Loucy (cell line): ENCODE measurements around the gene BRSK2.

ENCODE experiments used
- H2AFZ ChIP-seq: fragments of 200-600 bp; sonication (generic); 2 replicates; pipeline ENCODE4 v1.6.0; 2016; ENCODE audit warnings: antibody characterized with exemption, mild to moderate bottlenecking, low read length, moderate library complexity
- H3F3A ChIP-seq: fragments of 200-600 bp; 2 replicates; pipeline ENCODE4 v1.6.0; 2016; ENCODE audit warnings: antibody characterized with exemption, low read depth, mild to moderate bottlenecking
- H3K27me3 ChIP-seq: fragments of 200-600 bp; sonication (generic); 2 replicates; pipeline ENCODE4 v1.6.1; 2014; ENCODE audit warnings: low read length, mild to moderate bottlenecking; ENCODE audit not compliant: insufficient read depth, poor library complexity, severe bottlenecking
- H3K36me3 ChIP-seq: fragments of 200-600 bp; sonication (generic); 2 replicates; pipeline ENCODE4 v1.6.1; 2016; ENCODE audit warnings: low read length; ENCODE audit not compliant: insufficient read depth
- H3K4me1 ChIP-seq: fragments of 200-600 bp; sonication (generic); 2 replicates; pipeline ENCODE4 v1.5.1; 2014; ENCODE audit warnings: low read length, mild to moderate bottlenecking; ENCODE audit not compliant: insufficient read depth, poor library complexity, severe bottlenecking
- H3K4me2 ChIP-seq: fragments of 200-600 bp; sonication (generic); 2 replicates; pipeline ENCODE4 v1.6.0; 2014; ENCODE audit warnings: antibody characterized with exemption, low read length, low read depth, mild to moderate bottlenecking; ENCODE audit not compliant: poor library complexity, severe bottlenecking
- H3K4me3 ChIP-seq: fragments of 200-600 bp; sonication (generic); 2 replicates; pipeline ENCODE4 v1.5.1; 2014; ENCODE audit warnings: low read length, mild to moderate bottlenecking, mixed read lengths; ENCODE audit not compliant: poor library complexity, severe bottlenecking
- H3K79me2 ChIP-seq: fragments of 200-600 bp; sonication (generic); 2 replicates; pipeline ENCODE4 v1.6.1; 2014; ENCODE audit warnings: low read length; ENCODE audit not compliant: insufficient read depth
- H3K9ac ChIP-seq: fragments of 200-600 bp; sonication (generic); 2 replicates; pipeline ENCODE4 v1.6.0; 2014; ENCODE audit warnings: mild to moderate bottlenecking, low read depth, low read length, moderate library complexity; ENCODE audit not compliant: poor library complexity, severe bottlenecking
- H3K9me2 ChIP-seq: fragments of 200-600 bp; sonication (generic); replicated peaks from 2 replicates; pipeline ENCODE4 v1.6.1; 2016; ENCODE audit warnings: low read depth, low read length, mixed read lengths
- H3K9me3 ChIP-seq: fragments of 200-600 bp; sonication (generic); 2 replicates; pipeline ENCODE4 v1.6.1; 2014; ENCODE audit warnings: mild to moderate bottlenecking, antibody characterized with exemption, low read length, low read depth; ENCODE audit not compliant: insufficient read depth
- H4K20me1 ChIP-seq: fragments of 200-600 bp; sonication (generic); 2 replicates; pipeline ENCODE4 v1.6.0; 2014; ENCODE audit warnings: antibody characterized with exemption, low read length, mild to moderate bottlenecking; ENCODE audit not compliant: insufficient read depth, poor library complexity, severe bottlenecking
- EZH2phosphoT487 ChIP-seq: fragments of 200-600 bp; IDR thresholded peaks from 2 replicates; pipeline ENCODE4 v1.6.1; 2018; ENCODE audit warnings: antibody characterized with exemption, mild to moderate bottlenecking, moderate library complexity, borderline replicate concordance
- TF ChIP-seq, protein P1 (sequence below): fragments of 200-600 bp; sonication (generic); conservative IDR thresholded peaks from 2 replicates; pipeline ENCODE4 v1.5.1; 2014; ENCODE audit warnings: mild to moderate bottlenecking, antibody characterized with exemption, low read length

BRSK2 gene

DNA sequence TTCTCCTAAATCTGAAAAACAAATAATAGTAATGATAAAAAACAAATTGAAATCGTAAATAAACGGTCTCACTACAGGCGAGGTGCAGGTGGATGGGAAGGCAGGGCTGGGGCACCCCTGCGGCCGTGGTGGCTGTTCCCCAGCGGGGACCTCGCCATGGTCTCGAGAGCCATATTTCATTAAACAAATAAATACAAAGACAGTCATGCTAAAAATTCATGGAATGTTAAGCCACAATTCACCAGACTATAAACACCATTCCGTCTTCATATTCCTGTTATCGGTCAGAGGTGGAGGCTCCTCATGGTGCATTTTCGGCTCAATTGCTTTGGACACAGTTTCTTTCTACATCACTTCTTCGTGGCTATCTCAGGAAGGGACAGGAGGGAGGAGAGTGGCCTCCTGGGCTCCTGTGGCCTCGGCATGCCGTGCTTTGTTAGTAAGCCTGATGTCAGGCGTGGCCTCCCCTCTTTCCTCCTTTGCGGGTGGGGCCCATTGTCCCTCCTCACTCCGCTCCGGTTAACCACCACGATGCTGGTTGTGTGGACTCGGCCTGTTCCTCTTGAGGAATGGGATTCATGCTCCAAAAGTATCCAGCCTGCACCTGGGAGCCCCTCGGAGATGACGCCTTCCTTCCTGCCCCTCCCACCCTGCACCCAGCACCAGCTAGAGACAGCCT is 16.1 kb upstream of the BRSK2 start:
- H3K4me3 ChIP-seq = no peak overlapping the region
- no peaks in the 10 kb centered on the region for H3K79me2 ChIP-seq
- no peak overlapping the region for H3K4me2 ChIP-seq

GRCh38 chr11:1375161-1375954 is 14.4 kb upstream of the BRSK2 start:
- H3K4me1 ChIP-seq = no peaks in the 10 kb centered on the region
- H3F3A ChIP-seq = no peaks in the 10 kb centered on the region
- no peaks in the 10 kb centered on the region for H3K9me2 ChIP-seq
- no peaks in the 10 kb centered on the region for H3K36me3 ChIP-seq
- H3K4me3 ChIP-seq = no peak overlapping the region
- no peaks in the 10 kb centered on the region for H3K79me2 ChIP-seq
- no peak overlapping the region for H3K4me2 ChIP-seq
- no peak overlapping the region for H2AFZ ChIP-seq
- TF ChIP-seq, protein P1, sequence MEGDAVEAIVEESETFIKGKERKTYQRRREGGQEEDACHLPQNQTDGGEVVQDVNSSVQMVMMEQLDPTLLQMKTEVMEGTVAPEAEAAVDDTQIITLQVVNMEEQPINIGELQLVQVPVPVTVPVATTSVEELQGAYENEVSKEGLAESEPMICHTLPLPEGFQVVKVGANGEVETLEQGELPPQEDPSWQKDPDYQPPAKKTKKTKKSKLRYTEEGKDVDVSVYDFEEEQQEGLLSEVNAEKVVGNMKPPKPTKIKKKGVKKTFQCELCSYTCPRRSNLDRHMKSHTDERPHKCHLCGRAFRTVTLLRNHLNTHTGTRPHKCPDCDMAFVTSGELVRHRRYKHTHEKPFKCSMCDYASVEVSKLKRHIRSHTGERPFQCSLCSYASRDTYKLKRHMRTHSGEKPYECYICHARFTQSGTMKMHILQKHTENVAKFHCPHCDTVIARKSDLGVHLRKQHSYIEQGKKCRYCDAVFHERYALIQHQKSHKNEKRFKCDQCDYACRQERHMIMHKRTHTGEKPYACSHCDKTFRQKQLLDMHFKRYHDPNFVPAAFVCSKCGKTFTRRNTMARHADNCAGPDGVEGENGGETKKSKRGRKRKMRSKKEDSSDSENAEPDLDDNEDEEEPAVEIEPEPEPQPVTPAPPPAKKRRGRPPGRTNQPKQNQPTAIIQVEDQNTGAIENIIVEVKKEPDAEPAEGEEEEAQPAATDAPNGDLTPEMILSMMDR = no peak
- no peak for TF ChIP-seq EZH2phosphoT487
- no peaks in the 10 kb centered on the region for H4K20me1 ChIP-seq
- no peak overlapping the region for H3K9ac ChIP-seq
- no peaks in the 10 kb centered on the region for H3K27me3 ChIP-seq
- peaks cover 3% of the 10 kb centered on the region; the same call in 1 of the 2 replicates for H3K9me3 ChIP-seq

More for the DNA sequence above, 16.1 kb upstream of the BRSK2 start:
- no peaks in the 10 kb centered on the region for H3F3A ChIP-seq
- no peak overlapping the region for H2AFZ ChIP-seq
- H3K9ac ChIP-seq = no peak overlapping the region
- no peaks in the 10 kb centered on the region for H4K20me1 ChIP-seq
- no peaks in the 10 kb centered on the region for H3K9me2 ChIP-seq
- peaks cover 4% of the 10 kb centered on the region; the same call in 1 of the 2 replicates for H3K9me3 ChIP-seq
- no peaks in the 10 kb centered on the region for H3K4me1 ChIP-seq
- H3K36me3 ChIP-seq = no peaks in the 10 kb centered on the region
- no peaks in the 10 kb centered on the region for H3K27me3 ChIP-seq
- TF ChIP-seq EZH2phosphoT487 = no peak
- TF ChIP-seq, protein P1 = no peak

DNA sequence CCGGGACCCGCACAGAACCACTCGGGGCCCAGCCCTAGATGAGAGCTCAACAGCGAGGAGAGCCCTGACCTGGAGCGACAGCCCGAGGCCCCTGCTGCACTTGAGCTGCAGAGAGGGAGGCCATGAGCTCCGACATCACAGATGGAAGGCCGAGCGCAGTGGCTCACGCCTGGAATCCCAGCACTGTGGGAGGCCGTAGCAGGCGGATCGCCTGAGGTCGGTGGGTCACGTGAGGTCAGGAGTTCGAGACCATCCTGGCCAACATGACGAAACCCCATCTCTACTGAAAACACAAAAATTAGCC is 13.8 kb upstream of the BRSK2 start:
- H3K27me3 ChIP-seq = no peaks in the 10 kb centered on the region
- no peaks in the 10 kb centered on the region for H3F3A ChIP-seq
- no peak for TF ChIP-seq EZH2phosphoT487
- TF ChIP-seq, protein P1 = no peak
- no peaks in the 10 kb centered on the region for H3K79me2 ChIP-seq
- no peak overlapping the region for H2AFZ ChIP-seq
- H3K9me3 ChIP-seq = peaks cover 3% of the 10 kb centered on the region; the same call in 1 of the 2 replicates
- H3K9me2 ChIP-seq = no peaks in the 10 kb centered on the region
- H3K9ac ChIP-seq = no peak overlapping the region
- H3K36me3 ChIP-seq = no peaks in the 10 kb centered on the region
- no peak overlapping the region for H3K4me3 ChIP-seq
- no peaks in the 10 kb centered on the region for H3K4me1 ChIP-seq
- H3K4me2 ChIP-seq = no peak overlapping the region
- H4K20me1 ChIP-seq = no peaks in the 10 kb centered on the region
